Natural killer cell (primary cell): ENCODE results near the gene NEBL. TPM values are rescaled to one million over a fixed set of nuclear protein-coding genes. Genes with fewer than 3 reads are reported as not detected.

ENCODE experiments used
- ATAC-seq, 3 donors: fragments of 150-1000 bp in 2 of 3; fragments of 200-7000 bp in 1 of 3; cut with Tn5 transposase; 1 replicate in 1 of 3; 2 replicates in 2 of 3; pipeline ENCODE4 v1.10.0; 2021; ENCODE audit warnings: mild to moderate bottlenecking in 2 of 3, moderate library complexity in 2 of 3
- DNase-seq, 2 donors: peaks; one replicate each; pipeline versions ENCODE4 v3.0.0 to v3.0.0-alpha.2; 2013 to 2021; ENCODE audit warnings: mixed read lengths in 1 of 2
- H3K27ac ChIP-seq: one replicate; pipeline ENCODE4 v1.5.1; 2013; ENCODE audit warnings: mild to moderate bottlenecking, low read length
- H3K27me3 ChIP-seq: one replicate; pipeline ENCODE4 v1.6.1; 2013; ENCODE audit warnings: low read length; ENCODE audit not compliant: control insufficient read depth, insufficient read depth
- H3K36me3 ChIP-seq: one replicate; pipeline ENCODE4 v1.6.1; 2013; ENCODE audit warnings: low read length; ENCODE audit not compliant: control insufficient read depth, insufficient read depth
- H3K4me1 ChIP-seq: one replicate; pipeline ENCODE4 v1.6.1; 2013; ENCODE audit warnings: low read length; ENCODE audit not compliant: control insufficient read depth, insufficient read depth
- H3K4me3 ChIP-seq: one replicate; pipeline ENCODE4 v1.5.1; 2013; ENCODE audit warnings: low read length
- H3K9me3 ChIP-seq: one replicate; pipeline ENCODE4 v1.6.1; 2013; ENCODE audit warnings: low read length; ENCODE audit not compliant: control insufficient read depth, insufficient read depth
- H3K27ac Mint-ChIP-seq, 2 donors: one replicate each; pipeline ENCODE4 v1.8.0; 2022; ENCODE audit warnings: mild to moderate bottlenecking in 2 of 2, mixed read lengths in 2 of 2, moderate library complexity in 1 of 2
- H3K27me3 Mint-ChIP-seq, 2 donors: one replicate each; pipeline ENCODE4 v1.8.0; 2022; ENCODE audit warnings: low read depth in 2 of 2, mixed read lengths in 2 of 2
- H3K36me3 Mint-ChIP-seq: one replicate; pipeline ENCODE4 v1.8.0; 2022; ENCODE audit warnings: mixed read lengths
- H3K4me1 Mint-ChIP-seq, 2 donors: one replicate each; pipeline ENCODE4 v1.8.0; 2022; ENCODE audit warnings: mixed read lengths in 2 of 2
- H3K4me3 Mint-ChIP-seq: one replicate; pipeline ENCODE4 v1.8.0; 2022; ENCODE audit warnings: mild to moderate bottlenecking, moderate library complexity, mixed read lengths
- H3K9me3 Mint-ChIP-seq, 2 donors: one replicate each; pipeline ENCODE4 v1.8.0; 2022; ENCODE audit warnings: mixed read lengths in 2 of 2
- CTCF ChIP-seq: fragments of 200-600 bp; IDR thresholded peaks from one replicate; pipeline ENCODE4 v1.8.0; 2022; ENCODE audit warnings: antibody characterized with exemption
- WGBS: methylation state at CpG from one replicate; pipeline ENCODE4 v1.1.7; 2013; ENCODE audit warnings: missing lambda C conversion rate; ENCODE audit not compliant: insufficient coverage; 5-methylcytosine and 5-hydroxymethylcytosine counted together
- intact Hi-C: fragments of 100-400 bp; cut with micrococcal nuclease; formaldehyde crosslinking; loops from one replicate; pipeline ENCODE4 v1.14.2; 2022
- total RNA-seq, 4 donors: library from RNA; stranded (reverse); fragments of 120-200 nt in 1 of 4; gene quantifications; one replicate each; pipeline versions ENCODE4 v1.2.3 to v1.2.4, GENCODE V29; 2013 to 2022

NEBL gene
- total RNA-seq, 3 donors from 2014 or later (not counting 1 experiment from before 2014, with no cell fraction given), result 1.1 to 1.5 TPM; not detected in 1

GRCh38 chr10:20809631-20810030 is 87.5 kb downstream of the NEBL start:
- no peak overlapping the region for H3K27ac ChIP-seq
- H3K4me1 ChIP-seq, result no peaks in the 10 kb centered on the region
- no peak overlapping the region for H3K27ac Mint-ChIP-seq
- H3K27me3 Mint-ChIP-seq, result peaks cover 17 to 27% of the 10 kb centered on the region in 2 donors
- no peak for DNase-seq
- no peak overlapping the region for H3K4me3 Mint-ChIP-seq
- TF ChIP-seq CTCF, result no peak
- no peak for ATAC-seq
- no peaks in the 10 kb centered on the region for H3K36me3 ChIP-seq
- H3K36me3 Mint-ChIP-seq, result no peaks in the 10 kb centered on the region
- WGBS, result 82% methylated on average over 2 of the region's 2 CpGs
- no peaks in the 10 kb centered on the region for H3K9me3 Mint-ChIP-seq
- intact Hi-C loops, result no loop called here
- H3K9me3 ChIP-seq, result no peaks in the 10 kb centered on the region
- no peak overlapping the region for H3K4me3 ChIP-seq
- no peaks in the 10 kb centered on the region for H3K4me1 Mint-ChIP-seq
- no peaks in the 10 kb centered on the region for H3K27me3 ChIP-seq

GRCh38 chr10:20806487-20806886 is 90.6 kb downstream of the NEBL start:
- no peak overlapping the region for H3K4me3 Mint-ChIP-seq
- H3K27me3 ChIP-seq, result no peaks in the 10 kb centered on the region
- no peak overlapping the region for H3K4me3 ChIP-seq
- no peak for ATAC-seq
- no peak for TF ChIP-seq CTCF
- WGBS, result 95% methylated on average over 3 of the region's 3 CpGs
- no peaks in the 10 kb centered on the region for H3K36me3 ChIP-seq
- intact Hi-C loops, result no loop called here
- H3K27me3 Mint-ChIP-seq, result peaks cover 22 to 41% of the 10 kb centered on the region in 2 donors
- H3K27ac Mint-ChIP-seq, result no peak overlapping the region
- H3K27ac ChIP-seq, result no peak overlapping the region
- no peaks in the 10 kb centered on the region for H3K4me1 ChIP-seq
- no peak for DNase-seq
- H3K9me3 Mint-ChIP-seq, result no peaks in the 10 kb centered on the region
- no peaks in the 10 kb centered on the region for H3K9me3 ChIP-seq
- no peaks in the 10 kb centered on the region for H3K36me3 Mint-ChIP-seq
- no peaks in the 10 kb centered on the region for H3K4me1 Mint-ChIP-seq

- H3K27me3 Mint-ChIP-seq, result peaks cover 17 to 46% of the 10 kb centered on the region in 2 donors
- TF ChIP-seq CTCF, result no peak
- 46% methylated on average over 3 of the region's 4 CpGs for WGBS
- no peak for ATAC-seq
- no peaks in the 10 kb centered on the region for H3K9me3 Mint-ChIP-seq
- H3K27me3 ChIP-seq, result no peaks in the 10 kb centered on the region
- no peaks in the 10 kb centered on the region for H3K4me1 Mint-ChIP-seq
- H3K4me3 Mint-ChIP-seq, result no peak overlapping the region
- H3K4me3 ChIP-seq, result no peak overlapping the region
- intact Hi-C loops, result no loop called here
- no peaks in the 10 kb centered on the region for H3K9me3 ChIP-seq
- no peaks in the 10 kb centered on the region for H3K36me3 ChIP-seq
- no peak overlapping the region for H3K27ac ChIP-seq
- DNase-seq, result no peak
- H3K36me3 Mint-ChIP-seq, result no peaks in the 10 kb centered on the region
- H3K4me1 ChIP-seq, result no peaks in the 10 kb centered on the region
- H3K27ac Mint-ChIP-seq, result no peak overlapping the region
Observed at GRCh38 chr10:20797290-20797689, 99.8 kb downstream of the NEBL start.

GRCh38 chr10:20795391-20795790 is 101.7 kb downstream of the NEBL start:
- DNase-seq (no peak), ATAC-seq (no peak)
- no peak for TF ChIP-seq CTCF
- WGBS, result 94% methylated on average over 3 of the region's 4 CpGs
- H3K27me3 ChIP-seq, result no peaks in the 10 kb centered on the region
- H3K27me3 Mint-ChIP-seq, result peaks cover 23 to 48% of the 10 kb centered on the region in 2 donors
- no peak overlapping the region for H3K27ac ChIP-seq
- H3K9me3 Mint-ChIP-seq, result no peaks in the 10 kb centered on the region
- no peaks in the 10 kb centered on the region for H3K4me1 ChIP-seq
- H3K9me3 ChIP-seq, result no peaks in the 10 kb centered on the region
- no peaks in the 10 kb centered on the region for H3K4me1 Mint-ChIP-seq
- no peaks in the 10 kb centered on the region for H3K36me3 Mint-ChIP-seq
- H3K4me3 ChIP-seq, result no peak overlapping the region
- intact Hi-C loops, result no loop called here
- no peaks in the 10 kb centered on the region for H3K36me3 ChIP-seq
- H3K4me3 Mint-ChIP-seq, result no peak overlapping the region
- H3K27ac Mint-ChIP-seq, result no peak overlapping the region
